ENCODE measurements around the gene ABTB1.

DNA sequence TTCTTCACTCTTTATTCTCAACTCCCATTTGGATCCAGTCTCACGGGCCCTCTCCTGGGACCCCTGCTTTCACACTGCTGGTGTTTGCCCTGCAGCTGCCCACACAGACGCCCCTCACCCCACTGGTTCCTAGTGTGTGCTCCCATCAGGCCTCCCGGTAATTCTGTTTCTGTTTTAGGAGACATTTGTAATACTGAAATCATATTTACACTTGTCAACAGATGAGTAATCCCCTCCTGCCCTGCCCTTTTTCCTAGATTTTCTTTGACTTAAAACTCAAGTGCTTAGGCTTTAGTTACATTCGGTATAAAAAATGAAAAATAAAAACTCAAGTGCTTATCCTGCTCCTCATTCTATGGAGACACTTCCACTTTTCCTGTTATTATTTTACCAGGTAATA is 18.4 kb upstream of the ABTB1 start:
- TF ChIP-seq, protein P1, sequence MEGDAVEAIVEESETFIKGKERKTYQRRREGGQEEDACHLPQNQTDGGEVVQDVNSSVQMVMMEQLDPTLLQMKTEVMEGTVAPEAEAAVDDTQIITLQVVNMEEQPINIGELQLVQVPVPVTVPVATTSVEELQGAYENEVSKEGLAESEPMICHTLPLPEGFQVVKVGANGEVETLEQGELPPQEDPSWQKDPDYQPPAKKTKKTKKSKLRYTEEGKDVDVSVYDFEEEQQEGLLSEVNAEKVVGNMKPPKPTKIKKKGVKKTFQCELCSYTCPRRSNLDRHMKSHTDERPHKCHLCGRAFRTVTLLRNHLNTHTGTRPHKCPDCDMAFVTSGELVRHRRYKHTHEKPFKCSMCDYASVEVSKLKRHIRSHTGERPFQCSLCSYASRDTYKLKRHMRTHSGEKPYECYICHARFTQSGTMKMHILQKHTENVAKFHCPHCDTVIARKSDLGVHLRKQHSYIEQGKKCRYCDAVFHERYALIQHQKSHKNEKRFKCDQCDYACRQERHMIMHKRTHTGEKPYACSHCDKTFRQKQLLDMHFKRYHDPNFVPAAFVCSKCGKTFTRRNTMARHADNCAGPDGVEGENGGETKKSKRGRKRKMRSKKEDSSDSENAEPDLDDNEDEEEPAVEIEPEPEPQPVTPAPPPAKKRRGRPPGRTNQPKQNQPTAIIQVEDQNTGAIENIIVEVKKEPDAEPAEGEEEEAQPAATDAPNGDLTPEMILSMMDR (IDR thresholded peaks at IDR 0.05), result no peak
- TF ChIP-seq REST (IDR thresholded peaks at IDR 0.05; ENCODE audit: insufficient read depth in 1 of 2, low read depth in 2 of 2, low read length in 1 of 2) (no peak), SIN3A (IDR thresholded peaks at IDR 0.05; ENCODE audit: borderline replicate concordance, insufficient read depth, low read depth, low read length) (no peak), POLR2AphosphoS5 (IDR thresholded peaks at IDR 0.05; ENCODE audit: low read depth, low read length) (no peak), TCF7L2 (IDR thresholded peaks at IDR 0.05; ENCODE audit: low read depth, low read length) (no peak)

Measured in Panc1 (cell line).